Adipose tissue (tissue), 3 donors: ENCODE results near the gene GRWD1. TPM values are rescaled to one million over a fixed set of nuclear protein-coding genes. Genes with fewer than 3 reads are reported as not detected.

Source experiments
- H3K27ac ChIP-seq: one replicate; pipeline ENCODE4 v1.5.1; 2013; ENCODE audit warnings: low read depth, low read length
- WGBS, 3 donors: extraction: QIAGEN DNeasy Blood & Tissue Kit; methylation state at CpG; one replicate each; pipeline ENCODE4 v1.1.7; 2013; 5-methylcytosine and 5-hydroxymethylcytosine counted together
- polyA plus RNA-seq, 3 donors: library from polyadenylated mRNA; stranded (reverse); fragments of 200-250 nt; gene quantifications; one replicate each; pipeline ENCODE4 v1.2.3, GENCODE V29; 2013
- donor health status: healthy with polysubstance abuse.
- donor health status: Bipolar disorder and iron deficiency.
- donor health status: healthy.

GRWD1 gene
- 10 to 100 TPM in 2 of 3 donors, 1 to 10 TPM in 1; 7.5 to 29.5 (median 12.7) TPM for polyA plus RNA-seq

- WGBS, 3 donors = 0% methylated on average over 59 to 61 of the region's 61 CpGs
Observed at GRCh38 chr19:48445606-48446481, at the start of gene GRWD1. GRWD1 (plus strand) TSS chr19:48445983; CDS start chr19:48446006, 23 bp downstream.

GRCh38 chr19:48396016-48396823 lies 49.6 kb upstream of the GRWD1 start:
- WGBS, 3 donors = 46 to 54% (median 52%) methylated on average over 20 to 24 of the region's 24 CpGs
- no peak overlapping the region for H3K27ac ChIP-seq

More at GRCh38 chr19:48445606-48446481, at the start of gene GRWD1:
- peak within 1 kb of the TSS; percentile 76 for H3K27ac ChIP-seq

GRCh38 chr19:48396824-48397176 lies 49.0 kb upstream of the GRWD1 start:
- H3K27ac ChIP-seq = no peak overlapping the region
- 45 to 61% (median 48%) methylated on average over 2 of the region's 2 CpGs for WGBS, 3 donors

DNA sequence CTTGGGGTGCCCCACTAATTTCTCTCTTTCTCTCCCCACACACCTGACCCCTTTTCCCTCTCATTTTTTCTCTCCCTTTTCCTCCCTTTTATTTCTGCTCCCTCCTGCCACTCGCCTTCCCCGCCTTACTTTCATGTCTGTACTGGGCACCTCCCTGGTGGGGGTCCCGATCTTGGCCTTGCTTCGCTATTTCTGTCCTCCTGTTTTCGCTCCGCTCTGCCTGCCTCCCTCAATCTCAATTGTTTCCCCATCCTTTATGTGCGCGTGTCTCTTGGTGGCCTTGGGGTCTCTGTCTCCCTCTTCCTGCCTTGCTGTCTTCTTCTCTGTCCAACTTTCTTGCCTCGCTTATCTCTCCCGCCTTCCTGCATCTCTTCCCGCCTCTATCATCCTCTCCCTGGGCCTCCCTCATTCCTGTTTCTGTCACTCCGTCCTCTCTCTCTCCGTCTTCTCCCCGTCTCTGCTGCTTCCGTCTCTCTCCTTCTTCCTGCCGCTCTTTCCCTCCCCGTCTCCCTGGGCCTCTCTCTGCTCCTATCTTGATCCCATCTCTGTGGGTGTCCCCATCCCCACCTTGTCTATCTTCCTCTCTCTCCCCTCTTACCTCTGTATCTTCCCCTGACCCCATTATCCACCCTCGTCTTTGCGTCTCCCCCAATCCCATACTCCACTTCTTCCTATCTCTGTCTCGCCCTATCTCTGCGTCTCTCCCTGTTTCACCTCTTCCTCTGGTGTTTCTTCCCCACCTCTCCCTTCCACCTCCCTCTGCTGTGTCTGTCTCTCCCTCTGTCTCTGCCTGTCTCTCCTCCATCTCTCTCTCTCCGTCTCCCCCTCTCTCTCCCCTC lies 48.3 kb upstream of the GRWD1 start:
- H3K27ac ChIP-seq = no peak overlapping the region
- WGBS, 3 donors = 39 to 45% (median 41%) methylated on average over 22 of the region's 22 CpGs

DNA sequence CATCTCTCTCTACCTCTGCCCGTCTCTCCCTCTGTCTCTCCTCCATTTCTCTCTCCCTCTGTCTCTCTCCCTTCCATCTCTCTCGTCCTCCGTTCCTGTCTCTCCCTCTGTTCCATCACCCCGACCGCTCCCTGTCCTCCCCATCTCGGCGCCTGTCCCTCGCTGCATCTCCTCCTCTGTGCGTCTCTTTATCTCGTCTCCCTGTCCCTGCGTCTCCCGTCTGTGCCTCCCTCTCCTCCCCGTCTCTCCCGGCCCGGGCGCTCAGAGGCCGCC lies 47.7 kb upstream of the GRWD1 start:
- H3K27ac ChIP-seq = no peak overlapping the region
- WGBS, 3 donors = 1 to 5% (median 2%) methylated on average over 17 of the region's 17 CpGs

DNA sequence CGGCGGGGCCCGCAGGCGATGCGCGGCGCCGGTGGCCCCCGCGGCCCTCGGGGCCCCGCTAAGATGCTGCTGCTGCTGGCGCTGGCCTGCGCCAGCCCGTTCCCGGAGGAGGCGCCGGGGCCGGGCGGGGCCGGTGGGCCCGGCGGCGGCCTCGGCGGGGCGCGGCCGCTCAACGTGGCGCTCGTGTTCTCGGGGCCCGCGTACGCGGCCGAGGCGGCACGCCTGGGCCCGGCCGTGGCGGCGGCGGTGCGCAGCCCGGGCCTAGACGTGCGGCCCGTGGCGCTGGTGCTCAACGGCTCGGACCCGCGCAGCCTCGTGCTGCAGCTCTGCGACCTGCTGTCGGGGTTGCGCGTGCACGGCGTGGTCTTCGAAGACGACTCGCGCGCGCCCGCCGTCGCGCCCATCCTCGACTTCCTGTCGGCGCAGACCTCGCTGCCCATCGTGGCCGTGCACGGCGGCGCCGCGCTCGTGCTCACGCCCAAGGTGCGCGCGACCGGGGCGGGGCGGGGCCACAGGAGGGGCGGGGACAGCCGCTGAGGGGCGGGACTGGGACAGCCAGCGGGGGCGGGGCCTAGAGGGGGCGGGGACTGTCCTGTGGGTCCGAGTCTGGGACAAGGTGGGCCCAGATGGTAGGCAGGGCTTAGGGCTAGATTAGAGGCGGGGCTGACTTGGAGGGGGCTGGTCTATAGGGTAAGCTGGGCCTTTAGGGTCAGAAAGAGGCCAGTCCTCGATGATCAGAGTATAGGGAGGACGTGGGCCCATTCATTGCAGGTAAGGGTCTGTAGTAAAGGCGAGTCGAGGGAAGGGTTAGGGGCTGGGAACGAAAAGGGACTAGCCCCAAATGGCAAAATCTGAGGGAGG lies 47.2 kb upstream of the GRWD1 start:
- no peak overlapping the region for H3K27ac ChIP-seq
- 7 to 8% (median 7%) methylated on average over 72 to 104 of the region's 104 CpGs for WGBS, 3 donors

DNA sequence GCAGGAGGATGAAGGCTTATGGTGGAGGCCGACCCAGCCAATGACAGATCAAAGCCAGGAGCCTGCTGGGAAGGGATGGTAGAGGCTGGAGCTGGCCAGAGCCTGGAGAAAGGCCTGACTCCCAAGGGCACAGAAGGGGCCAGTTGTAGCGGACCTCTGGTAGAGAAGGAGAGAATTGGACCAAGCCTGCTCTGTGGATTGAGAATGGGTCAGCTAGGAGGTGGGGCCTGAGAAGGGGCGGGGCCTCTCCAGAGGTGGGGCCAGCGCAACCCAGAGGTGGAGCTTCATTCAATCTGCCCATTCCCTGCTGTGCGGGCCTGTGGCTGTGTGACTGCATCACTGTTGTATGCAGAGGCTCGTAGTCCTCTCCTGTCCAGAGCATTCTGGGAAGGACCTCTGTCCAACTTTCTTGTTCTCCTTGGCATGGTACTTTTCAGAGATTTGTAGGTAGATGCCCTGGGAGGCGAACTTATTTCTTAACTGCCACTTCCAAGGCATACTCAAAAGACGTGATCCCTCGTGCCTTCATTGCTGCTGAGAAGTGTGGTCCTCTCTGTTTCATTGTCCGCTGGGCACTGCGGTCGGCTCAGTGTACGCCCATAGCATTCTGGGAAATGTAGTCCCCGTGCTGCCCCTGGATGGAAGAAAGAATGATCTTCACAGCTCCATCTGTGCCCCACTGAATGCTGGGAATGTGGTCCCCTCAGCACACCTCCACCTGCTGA lies 45.6 kb upstream of the GRWD1 start:
- H3K27ac ChIP-seq = no peak overlapping the region
- WGBS, 3 donors = 31 to 46% (median 42%) methylated on average over 14 of the region's 14 CpGs

DNA sequence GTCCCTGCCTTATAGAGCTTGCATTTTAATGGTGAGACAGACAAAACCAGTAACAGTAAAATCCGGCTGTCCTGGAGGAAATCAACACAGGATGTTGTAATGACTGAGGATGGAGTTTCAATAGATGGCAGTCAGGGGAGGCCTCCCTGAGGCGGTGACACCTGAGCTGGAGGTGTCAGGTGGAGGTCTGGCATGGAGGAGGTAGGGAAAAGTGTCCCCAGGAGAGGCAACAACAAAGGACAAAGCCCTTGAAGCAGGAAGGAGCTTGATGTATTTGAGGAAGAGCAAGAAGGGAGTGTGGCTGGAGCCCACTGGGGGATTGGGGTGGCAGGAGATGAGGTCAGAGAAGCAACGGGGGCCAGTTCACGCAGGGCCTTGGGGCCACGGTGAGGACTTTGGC lies 44.5 kb upstream of the GRWD1 start:
- WGBS, 3 donors = 56 to 76% (median 71%) methylated on average over 5 of the region's 5 CpGs
- H3K27ac ChIP-seq = no peak overlapping the region

GRCh38 chr19:48403606-48404005 lies 42.2 kb upstream of the GRWD1 start:
- no peak overlapping the region for H3K27ac ChIP-seq
- WGBS, 3 donors = 33 to 45% (median 33%) methylated on average over 3 of the region's 3 CpGs

DNA sequence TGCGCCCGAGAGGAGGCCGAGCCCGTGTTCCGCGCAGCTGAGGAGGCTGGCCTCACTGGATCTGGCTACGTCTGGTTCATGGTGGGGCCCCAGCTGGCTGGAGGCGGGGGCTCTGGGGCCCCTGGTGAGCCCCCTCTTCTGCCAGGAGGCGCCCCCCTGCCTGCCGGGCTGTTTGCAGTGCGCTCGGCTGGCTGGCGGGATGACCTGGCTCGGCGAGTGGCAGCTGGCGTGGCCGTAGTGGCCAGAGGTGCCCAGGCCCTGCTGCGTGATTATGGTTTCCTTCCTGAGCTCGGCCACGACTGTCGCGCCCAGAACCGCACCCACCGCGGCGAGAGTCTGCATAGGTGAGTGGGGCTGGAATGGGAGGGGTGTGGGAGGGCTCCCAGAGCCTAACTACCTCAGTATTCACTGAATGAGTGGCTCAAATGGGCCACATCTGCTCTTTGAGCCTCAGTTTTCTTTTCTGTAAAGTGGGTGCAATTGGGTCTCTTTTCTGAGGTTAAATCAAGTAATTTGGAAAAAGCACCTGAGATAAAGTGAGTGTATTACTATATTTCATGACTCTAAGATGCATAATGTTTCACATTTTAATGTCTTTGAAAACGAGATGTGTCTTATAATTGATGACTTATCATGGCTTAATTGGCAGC lies 40.6 kb upstream of the GRWD1 start:
- H3K27ac ChIP-seq = no peak overlapping the region
- WGBS, 3 donors = 89 to 92% (median 90%) methylated on average over 26 to 27 of the region's 27 CpGs

DNA sequence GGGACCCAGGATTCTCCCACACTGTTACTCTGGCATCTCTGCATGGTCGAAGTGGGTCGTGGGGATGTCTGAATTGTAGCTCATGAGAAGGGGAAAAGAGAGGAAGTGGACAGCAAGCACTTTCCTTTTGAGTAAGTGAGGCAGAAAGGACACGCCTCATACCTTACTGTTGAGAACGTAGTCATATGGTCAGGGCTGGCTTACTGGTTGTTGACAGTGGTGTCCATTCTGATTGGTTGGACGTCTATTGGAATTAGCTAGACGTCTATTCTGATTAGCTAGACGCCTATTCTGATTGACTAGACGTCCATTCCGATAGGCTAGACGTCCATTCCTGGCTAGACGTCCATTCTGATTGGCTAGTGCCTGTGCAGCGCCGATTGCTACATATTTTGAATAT lies 39.9 kb upstream of the GRWD1 start:
- no peak overlapping the region for H3K27ac ChIP-seq
- WGBS, 3 donors = 64 to 84% (median 83%) methylated on average over 13 of the region's 13 CpGs

DNA sequence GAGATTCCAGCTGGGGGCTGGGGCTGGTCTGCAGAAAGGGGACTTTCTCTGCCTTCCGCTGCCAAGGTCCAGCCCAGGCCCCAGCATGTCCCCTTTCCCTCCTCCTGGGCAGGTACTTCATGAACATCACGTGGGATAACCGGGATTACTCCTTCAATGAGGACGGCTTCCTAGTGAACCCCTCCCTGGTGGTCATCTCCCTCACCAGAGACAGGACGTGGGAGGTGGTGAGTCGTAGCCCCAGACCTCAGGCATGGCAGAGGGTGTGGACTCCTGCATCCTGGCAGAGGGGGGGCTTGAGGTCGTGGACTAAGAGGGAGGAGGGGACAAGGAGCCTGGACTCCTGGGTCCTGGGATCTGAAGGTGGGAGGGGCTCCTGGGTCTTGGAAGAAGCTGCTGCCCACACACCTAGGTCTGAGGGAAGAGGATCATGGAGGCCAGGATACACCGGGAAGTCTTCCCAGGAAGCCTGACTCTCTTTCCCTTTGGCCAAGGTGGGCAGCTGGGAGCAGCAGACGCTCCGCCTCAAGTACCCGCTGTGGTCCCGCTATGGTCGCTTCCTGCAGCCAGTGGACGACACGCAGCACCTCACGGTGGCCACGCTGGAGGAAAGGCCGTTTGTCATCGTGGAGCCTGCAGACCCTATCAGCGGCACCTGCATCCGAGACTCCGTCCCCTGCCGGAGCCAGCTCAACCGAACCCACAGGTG lies 31.8 kb upstream of the GRWD1 start:
- WGBS, 3 donors = 44 to 45% (median 44%) methylated on average over 24 of the region's 24 CpGs
- no peak overlapping the region for H3K27ac ChIP-seq

DNA sequence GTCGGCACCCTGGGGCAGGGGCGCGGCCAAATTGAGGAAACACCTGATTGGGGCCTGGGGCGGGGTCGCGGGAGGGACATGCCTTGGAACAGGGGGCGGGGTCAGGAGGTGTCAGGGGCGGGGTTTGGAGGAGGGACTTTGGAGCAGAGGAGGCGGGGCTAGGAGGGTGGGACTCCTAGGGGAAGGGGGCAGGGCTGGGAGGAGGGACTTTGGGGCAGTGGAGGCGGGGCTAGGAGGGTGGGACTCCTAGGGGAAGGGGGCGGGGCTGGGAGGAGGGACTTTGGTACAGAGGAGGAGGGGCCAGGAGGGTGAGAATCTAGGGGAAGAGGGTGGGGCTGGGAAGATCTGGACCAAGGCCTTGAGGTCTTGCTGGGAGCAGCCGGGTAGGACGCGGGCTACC lies 30.4 kb upstream of the GRWD1 start:
- H3K27ac ChIP-seq = no peak overlapping the region
- 8 to 16% (median 12%) methylated on average over 9 to 14 of the region's 14 CpGs for WGBS, 3 donors

- WGBS, 3 donors = 39 to 50% (median 41%) methylated on average over 30 of the region's 30 CpGs
- H3K27ac ChIP-seq = no peak overlapping the region
Observed at GRCh38 chr19:48415806-48416221, 30.0 kb upstream of the GRWD1 start.

DNA sequence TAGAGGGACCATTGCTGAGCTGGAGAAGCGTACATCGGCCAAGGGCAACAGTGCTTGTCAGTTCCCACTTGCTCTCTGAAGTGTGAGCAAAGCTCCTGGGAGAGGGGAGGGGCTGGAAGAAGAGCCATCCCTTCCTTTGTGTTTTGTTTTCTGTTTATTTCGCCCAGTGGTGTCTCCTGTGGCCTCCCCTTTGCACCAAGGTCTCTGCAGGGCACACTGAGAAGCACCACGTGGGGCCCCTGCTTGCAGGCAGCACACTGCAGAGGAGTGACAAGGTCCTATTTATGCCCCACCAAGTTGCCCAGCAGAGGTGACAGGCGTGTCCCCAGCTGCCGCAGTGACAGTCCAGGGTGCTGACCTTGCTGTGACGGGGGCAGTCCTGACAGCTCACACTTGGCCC lies 28.4 kb upstream of the GRWD1 start:
- 67 to 86% (median 86%) methylated on average over 7 of the region's 7 CpGs for WGBS, 3 donors

DNA sequence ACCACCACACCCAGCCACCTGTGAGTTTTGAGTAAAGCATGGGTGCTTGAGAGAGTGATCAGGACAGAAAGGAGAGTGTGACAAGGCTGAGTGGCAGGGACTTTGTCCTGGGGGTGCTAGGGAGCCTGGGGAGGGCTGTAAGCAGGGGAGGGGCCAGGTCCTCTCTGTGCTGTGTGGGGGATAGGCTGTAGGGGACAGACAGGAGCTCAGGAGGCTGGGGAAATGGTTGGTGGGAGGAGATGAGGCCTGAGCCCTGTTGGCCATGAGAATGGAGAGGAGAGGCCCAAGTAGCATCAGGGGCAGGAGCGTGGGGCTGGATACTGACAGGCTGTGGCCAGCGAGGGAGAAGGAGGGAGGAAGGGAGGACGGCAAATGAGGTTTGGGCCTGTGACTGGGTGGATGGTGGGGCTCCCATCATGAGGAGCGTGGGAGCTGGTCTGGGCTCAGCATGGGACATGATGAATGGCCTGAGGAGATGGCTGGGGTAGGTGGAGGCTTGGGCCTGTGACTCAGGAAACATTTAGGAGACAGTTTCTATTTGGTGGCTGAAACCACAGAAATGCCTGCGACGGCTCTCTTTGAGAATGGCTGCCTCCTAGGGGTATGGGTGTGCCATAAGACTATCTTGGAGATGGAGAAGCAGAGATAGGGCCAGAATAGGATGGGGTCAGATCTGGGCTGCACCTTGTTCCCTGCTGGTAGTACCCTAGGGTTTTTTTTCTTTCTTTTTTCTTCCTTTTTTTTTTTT lies 27.3 kb upstream of the GRWD1 start:
- 73 to 82% (median 75%) methylated on average over 6 of the region's 6 CpGs for WGBS, 3 donors
- H3K27ac ChIP-seq = no peak overlapping the region

More for the DNA sequence above, 28.4 kb upstream of the GRWD1 start:
- H3K27ac ChIP-seq = no peak overlapping the region
